Right lobe of liver (tissue), 6 donors: ENCODE data around the gene OR4E1. TPM values are rescaled to one million over a fixed set of nuclear protein-coding genes. Genes with fewer than 3 reads are reported as not detected.
A peak's percentile ranks its signal among the peaks of the same experiment; 100 is the strongest.

Experiments
- ATAC-seq, 4 donors: fragments of 200-7000 bp; cut with Tn5 transposase; one replicate each; pipeline ENCODE4 v1.9.1; 2020; ENCODE audit warnings: mild to moderate bottlenecking in 4 of 4, moderate library complexity in 4 of 4
- DNase-seq, 3 donors: peaks; one replicate each; pipeline ENCODE4 v3.0.0-alpha.2; 2020
- H3K27ac ChIP-seq, 3 donors: fragments of 200-600 bp; one replicate each; pipeline ENCODE4 v1.8.0; 2022
- H3K27me3 ChIP-seq, 2 donors: fragments of 200-600 bp; one replicate each; pipeline ENCODE4 v1.8.0; 2022
- H3K36me3 ChIP-seq, 4 donors: fragments of 200-600 bp; sonication (generic) in 1 of 4; one replicate each; pipeline versions ENCODE4 v1.5.1 to v1.8.0; 2017 to 2022; ENCODE audit warnings: control low read depth in 1 of 4
- H3K4me1 ChIP-seq, 4 donors: fragments of 200-600 bp; sonication (generic) in 1 of 4; one replicate each; pipeline versions ENCODE4 v1.5.1 to v1.8.0; 2017 to 2022; ENCODE audit warnings: control low read depth in 1 of 4
- H3K4me3 ChIP-seq, 3 donors: fragments of 200-600 bp; one replicate each; pipeline ENCODE4 v1.8.0; 2022
- H3K9me3 ChIP-seq, 4 donors: fragments of 200-600 bp; sonication (generic) in 1 of 4; one replicate each; pipeline versions ENCODE4 v1.5.1 to v1.8.0; 2017 to 2022; ENCODE audit warnings: control low read depth in 1 of 4
- CTCF ChIP-seq, 4 donors: fragments of 200-600 bp in 3 of 4; fragments of 450-650 bp in 1 of 4; IDR thresholded peaks; one replicate each; pipeline versions ENCODE4 v1.5.1 to v1.8.0; 2016 to 2022; ENCODE audit warnings: antibody characterized with exemption in 4 of 4, mild to moderate bottlenecking in 2 of 4
- POLR2A ChIP-seq: fragments of 450-650 bp; IDR thresholded peaks from one replicate; pipeline ENCODE4 v1.6.1; 2017; ENCODE audit warnings: antibody characterized with exemption, mild to moderate bottlenecking
- WGBS: methylation state at CpG from one replicate; pipeline ENCODE4 v1.1.6; 2018; ENCODE audit warnings: low coverage, low lambda C conversion rate; ENCODE audit not compliant: insufficient coverage; ENCODE audit errors: missing lambda C conversion rate; 5-methylcytosine and 5-hydroxymethylcytosine counted together
- intact Hi-C, 2 donors: fragments of 100-400 bp; cut with DNase I; formaldehyde crosslinking; loops; one replicate each; pipeline versions ENCODE4 v1.11.2 to v1.14.1; 2022
- total RNA-seq, 6 experiments: library from RNA; depleted of rRNA in 2 of 6; stranded (reverse); fragments of >200 nt in 2 of 6; fragmentation: NEBNext Ultra II Directional in 3 of 6; extraction: Animal tissue kit (Norgen Biotek cat#: 25700) in 3 of 6; gene quantifications; one replicate each; pipeline versions ENCODE4 v1.1.0 to v1.2.4, GENCODE V29; 2016 to 2023
- donor health status: DM: no; HTN: yes; CAD: no.
- donor health status: DM: no; HTN: no; CAD: no.
- donor health status: DM: no; HTN: no; CAD: no.
- donor health status: DM: no; HTN: yes; CAD: no.
- donor health status: DM: no; HTN: yes; CAD: no.

The OR4E1 gene
- total RNA-seq, 6 experiments from 2014 or later = not detected

- Histone ChIP-seq H3K27ac (no peak overlapping the region), H3K4me1 (no peaks in the 10 kb centered on the region), H3K4me3 (no peak overlapping the region), H3K9me3 (no peaks in the 10 kb centered on the region), H3K27me3 (no peaks in the 10 kb centered on the region), H3K36me3 (no peaks in the 10 kb centered on the region)
- intact Hi-C loops = no loop called here
- WGBS = 62% methylated on average over 2 of the region's 2 CpGs
- TF ChIP-seq CTCF (IDR thresholded peaks at IDR 0.05) (no peak), POLR2A (no peak)
- DNase-seq = no peak
- no peak for ATAC-seq
These were observed 38.4 kb upstream of the OR4E1 start for GRCh38 chr14:21712036-21712435.

GRCh38 chr14:21711360-21711961, 37.8 kb upstream of the OR4E1 start:
- 31% methylated on average over 3 of the region's 3 CpGs for WGBS
- H3K27me3 ChIP-seq = no peaks in the 10 kb centered on the region
- TF ChIP-seq CTCF (IDR thresholded peaks at IDR 0.05) = peak; percentile 61 to 80 (median 74)
- no peak for TF ChIP-seq POLR2A
- DNase-seq (no peak), ATAC-seq (peak; percentile 71 to 85 (median 75))
- H3K4me3 ChIP-seq = no peak overlapping the region
- H3K36me3 ChIP-seq = no peaks in the 10 kb centered on the region
- intact Hi-C loops = no loop called here
- no peak overlapping the region for H3K27ac ChIP-seq
- H3K9me3 ChIP-seq = no peaks in the 10 kb centered on the region
- no peaks in the 10 kb centered on the region for H3K4me1 ChIP-seq

- TF ChIP-seq CTCF (IDR thresholded peaks at IDR 0.05) = no peak
- no peak for TF ChIP-seq POLR2A
- intact Hi-C loops = no loop called here
- ATAC-seq (no peak), DNase-seq (no peak)
- Histone ChIP-seq H3K4me1 (no peaks in the 10 kb centered on the region), H3K27me3 (no peaks in the 10 kb centered on the region), H3K4me3 (no peak overlapping the region), H3K27ac (no peak overlapping the region), H3K36me3 (no peaks in the 10 kb centered on the region), H3K9me3 (no peaks in the 10 kb centered on the region)
These were observed 30.7 kb upstream of the OR4E1 start for GRCh38 chr14:21704338-21704737.

GRCh38 chr14:21703357-21704326, 30.0 kb upstream of the OR4E1 start:
- H3K36me3 ChIP-seq = no peaks in the 10 kb centered on the region
- 42% methylated on average over 2 of the region's 2 CpGs for WGBS
- no peaks in the 10 kb centered on the region for H3K9me3 ChIP-seq
- no peaks in the 10 kb centered on the region for H3K4me1 ChIP-seq
- no peaks in the 10 kb centered on the region for H3K27me3 ChIP-seq
- no peak for TF ChIP-seq POLR2A
- TF ChIP-seq CTCF (IDR thresholded peaks at IDR 0.05) = no peak
- intact Hi-C loops = no loop called here
- ATAC-seq (no peak), DNase-seq (no peak)
- H3K27ac ChIP-seq = no peak overlapping the region
- no peak overlapping the region for H3K4me3 ChIP-seq
